HG02973 (cell line): ENCODE data around the gene UNC79.
"Not testable (repeated sequence)": the region's sequence is repeated elsewhere in the genome, so short reads cannot be mapped to it uniquely, and the experiment has no call there.

Experiments used
- ATAC-seq: cut with Tn5 transposase; IDR thresholded peaks from one replicate; pipeline ENCODE4 v1.9.1; 2021; ENCODE audit warnings: moderate library complexity; ENCODE audit not compliant: unreplicated experiment

UNC79 gene

GRCh38 chr14:93430315-93431035, at the start of gene UNC79:
TSS of gene UNC79 (plus strand) at chr14:93430939. CDS start at chr14:93431030, 91 bp downstream.
- no peak for ATAC-seq

DNA sequence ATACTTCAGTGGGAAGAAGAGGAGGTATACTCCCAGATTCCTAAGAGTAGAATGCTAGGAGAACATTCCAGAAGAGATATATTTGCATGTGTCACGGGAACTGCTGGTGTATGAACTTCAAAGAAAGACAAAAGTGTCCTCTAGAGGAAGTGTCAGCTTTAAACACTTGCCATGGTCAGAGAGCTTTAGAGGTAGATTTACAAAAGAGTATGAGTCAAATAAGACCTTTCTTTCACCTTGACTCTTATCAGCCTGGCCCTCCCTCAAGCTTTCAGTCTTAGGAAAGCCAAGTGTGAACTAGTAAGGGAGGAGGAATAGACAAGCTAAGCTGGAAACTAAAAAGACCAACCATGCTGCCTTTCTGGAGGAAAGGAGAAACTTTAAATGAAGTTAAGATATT, 49.1 kb upstream of the UNC79 start:
- peak; percentile 64 for ATAC-seq

DNA sequence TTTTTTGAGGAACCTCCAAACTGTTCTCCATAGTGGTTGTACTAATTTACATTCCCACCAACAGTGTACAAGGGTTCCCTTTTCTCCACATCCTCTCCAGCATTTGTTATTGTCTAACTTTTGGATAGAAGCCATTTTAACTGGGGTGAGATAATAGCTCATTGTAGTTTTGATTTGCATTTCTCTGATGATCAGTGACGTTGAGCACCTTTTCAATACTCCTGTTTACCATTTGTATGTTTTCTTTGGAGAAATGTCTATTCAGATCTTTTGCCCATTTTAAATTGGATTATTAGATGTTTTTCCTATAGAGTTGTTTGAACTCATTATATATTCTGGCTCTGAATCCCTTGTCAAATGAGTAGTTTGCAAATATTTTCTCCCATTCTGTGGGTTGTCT, 46.5 kb upstream of the UNC79 start:
- ATAC-seq, result not testable (repeated sequence)

GRCh38 chr14:93395231-93395630, 35.5 kb upstream of the UNC79 start:
- no peak for ATAC-seq

DNA sequence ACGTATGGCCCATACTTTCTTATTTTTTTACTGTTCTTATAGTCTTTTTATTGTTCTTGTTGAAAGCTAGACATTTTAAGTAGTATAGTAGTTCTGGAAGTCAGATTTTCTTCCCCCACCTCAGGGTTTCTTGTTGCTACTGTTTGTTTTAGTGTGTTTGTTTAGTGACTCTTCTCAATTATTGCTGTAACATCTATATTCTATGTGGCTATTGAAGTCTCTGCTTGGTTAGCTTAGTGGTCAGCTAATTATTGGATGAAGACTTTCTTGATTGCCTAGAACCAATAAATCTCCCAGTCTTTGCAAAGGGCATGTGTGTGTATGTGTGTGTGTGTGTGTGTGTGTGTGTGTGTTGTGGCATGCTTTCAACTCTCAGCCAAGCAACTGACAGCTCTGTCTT, 34.3 kb upstream of the UNC79 start:
- ATAC-seq, result no peak

- ATAC-seq, result no peak
Measured at GRCh38 chr14:93398491-93398890, 32.2 kb upstream of the UNC79 start.

GRCh38 chr14:93402951-93403350, 27.8 kb upstream of the UNC79 start:
- no peak for ATAC-seq

GRCh38 chr14:93410021-93410420, 20.7 kb upstream of the UNC79 start:
- no peak for ATAC-seq

GRCh38 chr14:93410893-93411292, 19.8 kb upstream of the UNC79 start:
- ATAC-seq, result no peak

DNA sequence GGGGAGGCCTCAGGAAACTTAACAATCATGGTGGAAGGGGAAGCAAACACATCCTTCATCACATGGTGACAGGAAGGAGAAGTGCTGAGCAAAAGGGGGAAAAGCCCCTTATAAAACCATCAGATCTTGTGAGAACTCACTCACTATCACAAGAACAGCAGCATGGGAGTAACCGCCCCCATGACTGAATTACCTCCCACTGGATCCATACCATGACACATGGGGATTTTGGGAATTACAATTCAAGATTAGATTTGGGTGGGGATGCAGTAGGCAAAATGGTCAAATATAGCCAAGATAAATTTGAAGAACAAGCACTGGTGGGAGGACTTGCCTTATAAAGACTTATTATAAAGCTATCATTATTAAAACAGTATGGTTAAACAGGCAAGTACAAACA, 5.6 kb upstream of the UNC79 start:
- not testable (repeated sequence) for ATAC-seq

- ATAC-seq, result no peak
Measured at GRCh38 chr14:93426750-93427149, 4.0 kb upstream of the UNC79 start.

DNA sequence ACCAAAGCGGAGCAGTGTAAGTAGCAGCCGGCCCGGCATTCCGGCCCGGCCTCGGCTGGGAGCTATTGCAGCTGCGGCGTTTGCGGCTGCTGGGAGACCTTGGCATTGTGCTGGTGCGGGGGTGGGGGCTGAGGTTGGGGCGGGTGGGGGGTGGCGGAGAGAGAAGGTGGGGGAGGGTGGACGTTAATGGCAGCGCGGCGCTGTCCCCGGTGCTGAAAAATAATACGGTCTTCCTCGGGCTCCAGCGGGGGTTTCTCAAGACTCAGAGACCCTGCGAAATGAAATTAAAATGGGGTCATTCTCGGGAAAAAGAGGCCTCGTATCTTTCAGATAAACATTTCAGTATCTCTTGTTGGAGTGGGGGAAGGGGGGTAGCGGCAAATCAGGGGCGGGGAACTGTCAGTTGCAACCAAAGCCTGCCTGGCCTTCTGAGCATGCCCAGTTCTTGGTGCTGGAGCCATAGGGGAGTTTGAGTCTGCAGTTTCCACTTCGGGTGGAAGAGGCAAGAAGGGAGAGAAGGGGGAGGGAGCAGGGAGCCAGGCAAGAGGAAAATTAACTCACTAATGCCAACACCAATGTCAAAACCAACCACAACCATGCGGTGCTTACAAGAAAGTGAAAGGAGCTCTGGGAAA, 414 bp downstream of the UNC79 start:
- no peak for ATAC-seq

- no peak for ATAC-seq
Measured at GRCh38 chr14:93454224-93454623, 23.5 kb downstream of the UNC79 start.

DNA sequence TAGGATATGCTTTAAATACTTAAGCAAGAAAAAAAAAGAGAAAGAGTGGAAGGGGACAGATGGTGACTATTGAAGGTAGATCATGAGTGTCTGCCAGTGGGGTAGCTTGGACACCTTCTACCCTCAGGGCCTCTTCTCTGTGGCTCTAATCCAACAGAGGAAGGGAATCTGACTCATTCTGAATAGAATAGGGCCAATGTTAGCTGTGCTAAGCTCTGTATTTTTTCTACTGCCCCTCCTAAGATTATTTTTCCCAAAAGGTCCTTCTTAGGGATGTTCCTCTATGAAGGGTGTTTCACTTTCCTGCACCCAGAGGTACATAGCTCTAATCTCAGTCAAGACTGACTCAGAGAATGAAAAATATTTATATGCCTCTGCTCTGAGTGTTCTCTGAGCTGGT, 25.6 kb downstream of the UNC79 start:
- no peak for ATAC-seq

GRCh38 chr14:93458234-93458633, 27.5 kb downstream of the UNC79 start:
- no peak for ATAC-seq

GRCh38 chr14:93462479-93462878, 31.7 kb downstream of the UNC79 start:
- no peak for ATAC-seq

DNA sequence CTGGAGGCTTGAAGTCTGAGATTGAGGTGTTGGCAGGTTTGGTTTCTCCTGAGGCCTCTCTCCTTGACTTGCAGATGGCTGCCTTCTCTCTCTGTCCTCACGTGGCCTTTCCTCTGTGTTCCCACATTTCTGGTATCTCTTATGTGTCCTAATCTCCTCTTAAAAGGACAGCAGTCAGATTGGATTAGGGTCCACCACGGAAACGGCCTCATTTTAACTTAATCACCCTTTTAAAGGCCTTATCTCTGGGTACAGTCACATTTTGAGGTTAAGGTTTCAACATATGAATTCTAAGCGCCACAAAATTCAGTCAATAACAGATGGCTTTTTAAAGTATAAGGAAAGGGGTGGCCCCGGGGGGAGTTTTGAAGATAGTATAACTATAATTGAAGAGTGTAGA, 33.5 kb downstream of the UNC79 start:
- ATAC-seq, result no peak

- ATAC-seq, result no peak
Measured at GRCh38 chr14:93475471-93475870, 44.7 kb downstream of the UNC79 start.

- no peak for ATAC-seq
Measured at GRCh38 chr14:93476305-93476704, 45.6 kb downstream of the UNC79 start.

DNA sequence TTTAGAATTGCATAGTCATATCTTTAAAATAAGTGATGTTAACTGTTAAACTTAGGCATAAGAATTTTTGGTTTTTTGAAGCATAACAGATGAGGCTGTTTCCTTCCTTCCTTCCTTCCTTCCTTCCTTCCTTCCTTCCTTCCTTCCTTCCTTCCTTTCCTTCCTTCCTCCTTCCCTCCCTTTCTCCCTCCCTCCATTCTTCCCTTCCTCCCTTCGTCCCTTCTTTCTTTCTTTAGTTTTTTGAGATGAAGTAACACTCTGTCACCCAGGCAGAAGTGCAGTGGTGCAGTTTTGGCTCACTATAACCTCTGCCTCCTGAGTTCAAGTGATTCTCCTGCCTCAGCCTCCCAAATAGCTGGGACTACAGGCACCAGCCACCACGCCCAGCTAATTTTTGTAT, 48.3 kb downstream of the UNC79 start:
- not testable (repeated sequence) for ATAC-seq

GRCh38 chr14:93480867-93481266, 50.1 kb downstream of the UNC79 start:
- no peak for ATAC-seq

GRCh38 chr14:93481758-93482157, 51.0 kb downstream of the UNC79 start:
- no peak for ATAC-seq

DNA sequence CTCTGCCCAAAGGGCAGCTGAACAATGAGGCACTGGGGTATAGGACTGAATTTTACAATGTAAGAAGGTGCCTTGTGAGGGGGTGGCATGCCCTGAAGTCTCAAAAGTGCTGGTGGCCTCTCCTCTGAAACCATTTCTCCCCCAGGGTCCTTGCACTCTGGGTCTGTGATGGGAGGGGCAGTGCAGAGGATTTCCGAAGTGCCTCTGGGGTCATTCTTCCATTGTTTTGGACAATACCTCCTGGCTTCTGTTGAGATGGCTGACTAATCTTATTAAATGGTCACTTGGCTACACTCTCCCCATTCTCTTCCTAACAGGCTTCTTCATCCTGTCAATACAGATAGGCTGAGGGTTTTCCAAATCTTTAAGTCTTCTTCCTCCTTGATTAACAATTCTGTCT, 59.3 kb downstream of the UNC79 start:
- ATAC-seq, result no peak
